ENCODE results near the gene DCTN3. TPM values are rescaled to one million over a fixed set of nuclear protein-coding genes. Genes with fewer than 3 reads are reported as not detected.

Gene DCTN3
- total and polyA plus RNA-seq, 10 of the 15 experiments (the other 5 are each of a cell fraction or from before 2014, with no cell fraction given) = 19.0 to 120 (median 71.8) TPM

DNA sequence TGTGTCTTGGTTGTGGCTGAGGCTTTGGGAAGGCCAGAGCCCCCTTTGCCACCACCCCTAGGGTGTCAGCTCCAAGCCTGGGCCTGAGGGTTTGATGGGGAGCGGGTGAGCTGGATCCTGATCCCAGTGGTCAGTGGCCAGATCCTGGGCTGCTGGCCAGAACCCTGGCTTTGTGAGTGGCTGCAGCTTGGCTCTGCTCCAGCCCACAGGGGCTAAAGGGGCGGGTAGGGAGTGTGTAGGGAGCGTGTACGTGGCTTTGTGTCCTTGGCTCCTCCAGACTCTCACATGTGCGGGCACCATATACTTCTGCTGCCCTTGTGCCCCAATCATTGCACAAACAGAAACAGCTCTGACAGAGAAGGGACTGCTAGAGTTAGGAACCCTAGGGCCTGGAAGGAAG lies 30.5 kb upstream of the DCTN3 start:
- intact Hi-C loops (cut with micrococcal nuclease; ENCODE audit: unreplicated experiment) = no loop called here
- Histone ChIP-seq H3K27me3 (replicated peaks in 1 of 2; ENCODE audit: control insufficient read depth in 2 of 2, insufficient read depth in 2 of 2, low read length in 1 of 2) (no peaks in the 10 kb centered on the region), H3K4me2 (ENCODE audit: control insufficient read depth, insufficient read depth) (no peak overlapping the region), H2AFZ (ENCODE audit: control insufficient read depth, low read depth, low read length) (no peak overlapping the region), H3K79me2 (ENCODE audit: control insufficient read depth, insufficient read depth, low read length) (peaks cover 17% of the 10 kb centered on the region), H3K9me3 (replicated peaks; ENCODE audit: control insufficient read depth, insufficient read depth, low read length) (no peaks in the 10 kb centered on the region), H4K20me1 (ENCODE audit: control insufficient read depth, insufficient read depth) (no peaks in the 10 kb centered on the region; the same call in 1 of the 2 replicates), H3K36me3 (ENCODE audit: control insufficient read depth in 2 of 2, insufficient read depth in 2 of 2, low read length in 1 of 2) (peaks cover 2 to 13% of the 10 kb centered on the region in 2 experiments; a peak in 3 of 4 replicates), H3K4me3 (no peak overlapping the region), H3K9ac (ENCODE audit: control insufficient read depth, insufficient read depth, low read length) (no peak overlapping the region), H3K27ac (ENCODE audit: control insufficient read depth, insufficient read depth) (no peak overlapping the region), H3K4me1 (ENCODE audit: control insufficient read depth, insufficient read depth, low read length) (peaks cover 19% of the 10 kb centered on the region)
- DNase-seq (ENCODE audit: low read depth, low spot score) = no peak
- no peak for FAIRE-seq
- WGBS (ENCODE audit: insufficient coverage, insufficient replicate concordance, low lambda C conversion rate, missing lambda C conversion rate) = 100% methylated on average over 5 of the region's 5 CpGs
- ChIA-PET CTCF (interaction anchor here (1.5 to 2.9 kb wide), 2 partner anchors 12 to 17 kb away, joined by 3 to 11 read pairs; partner anchors contain the start of gene CCL27), RAD21 (ENCODE audit: unreplicated experiment) (no interaction called here), POLR2A (no interaction called here), SMC1A (ENCODE audit: uncharacterized antibody, unreplicated experiment) (no interaction called here)
- no TSS peak for BruUV-seq (replicated peaks)
- TF ChIP-seq SUPT20H (IDR thresholded peaks at IDR 0.05; ENCODE audit: borderline replicate concordance, control insufficient read depth, low read depth, low read length) (no peak), CHD2 (IDR thresholded peaks at IDR 0.05; ENCODE audit: borderline replicate concordance, low read depth, low read length) (no peak), SREBF2 (IDR thresholded peaks at IDR 0.05; ENCODE audit: low read length) (no peak), EGR1 (IDR thresholded peaks at IDR 0.05; ENCODE audit: borderline replicate concordance in 1 of 2, low read depth in 2 of 2, low read length in 2 of 2) (no peak)
- in situ Hi-C loops (cut with MboI) = no loop called here
- ATAC-seq = no peak

DNA sequence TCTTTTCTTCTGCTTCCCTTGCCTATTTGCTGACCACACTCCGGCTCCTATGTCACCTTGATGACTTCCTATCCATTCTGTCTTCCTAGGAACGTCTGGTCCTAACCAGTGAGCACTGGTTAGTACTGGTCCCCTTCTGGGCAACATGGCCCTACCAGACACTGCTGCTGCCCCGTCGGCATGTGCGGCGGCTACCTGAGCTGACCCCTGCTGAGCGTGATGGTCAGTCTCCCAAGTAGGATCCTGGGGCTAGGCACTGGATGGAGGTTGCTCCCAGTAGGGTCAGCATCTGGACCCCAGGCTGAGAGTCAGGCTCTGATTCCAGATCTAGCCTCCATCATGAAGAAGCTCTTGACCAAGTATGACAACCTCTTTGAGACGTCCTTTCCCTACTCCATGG lies 28.4 kb upstream of the DCTN3 start:
- intact Hi-C loops (cut with micrococcal nuclease; ENCODE audit: unreplicated experiment) = no loop called here
- Histone ChIP-seq H3K4me2 (ENCODE audit: control insufficient read depth, insufficient read depth) (no peak overlapping the region), H3K27me3 (replicated peaks in 1 of 2; ENCODE audit: control insufficient read depth in 2 of 2, insufficient read depth in 2 of 2, low read length in 1 of 2) (no peaks in the 10 kb centered on the region), H3K9ac (ENCODE audit: control insufficient read depth, insufficient read depth, low read length) (no peak overlapping the region), H3K79me2 (ENCODE audit: control insufficient read depth, insufficient read depth, low read length) (peaks cover 17% of the 10 kb centered on the region), H3K4me3 (no peak overlapping the region), H3K4me1 (ENCODE audit: control insufficient read depth, insufficient read depth, low read length) (peaks cover 19% of the 10 kb centered on the region), H3K27ac (ENCODE audit: control insufficient read depth, insufficient read depth) (no peak overlapping the region), H3K36me3 (ENCODE audit: control insufficient read depth in 2 of 2, insufficient read depth in 2 of 2, low read length in 1 of 2) (peaks cover 2 to 13% of the 10 kb centered on the region in 2 experiments; a peak in 3 of 4 replicates), H4K20me1 (ENCODE audit: control insufficient read depth, insufficient read depth) (no peaks in the 10 kb centered on the region; the same call in 1 of the 2 replicates), H2AFZ (ENCODE audit: control insufficient read depth, low read depth, low read length) (no peak overlapping the region), H3K9me3 (replicated peaks; ENCODE audit: control insufficient read depth, insufficient read depth, low read length) (no peaks in the 10 kb centered on the region)
- no peak for ATAC-seq
- WGBS (ENCODE audit: insufficient coverage, insufficient replicate concordance, low lambda C conversion rate, missing lambda C conversion rate) = 86% methylated on average over 8 of the region's 8 CpGs
- no peak for FAIRE-seq
- CTCF ChIA-PET = interaction anchor here (4.0 to 5.9 kb wide), 2 partner anchors 13 to 15 kb away, joined by 23 to 103 read pairs; partner anchors contain the start of gene SIGMAR1
- BruUV-seq (replicated peaks) = no TSS peak
- DNase-seq (ENCODE audit: low read depth, low spot score) = no peak
- no peak for TF ChIP-seq CHD2 (IDR thresholded peaks at IDR 0.05; ENCODE audit: borderline replicate concordance, low read depth, low read length)
- SMC1A ChIA-PET (ENCODE audit: uncharacterized antibody, unreplicated experiment) = no interaction called here
- in situ Hi-C loops (cut with MboI) = no loop called here
- POLR2A ChIA-PET = interaction anchor here (0.6 to 3.4 kb wide), 4 partner anchors 8 to 455 kb away, joined by 3 to 25 read pairs (median 4); partner anchors contain the start of gene SIGMAR1
- RAD21 ChIA-PET (ENCODE audit: unreplicated experiment) = interaction anchor here (0.6 to 3.0 kb wide), 3 partner anchors 11 to 14 kb away, joined by 3 to 14 read pairs (median 5); partner anchors contain the start of gene SIGMAR1

Data from GM12878 (cell line).